HEK293 (cell line): ENCODE data around the gene SPACDR.

Experiments used
- KLF7 ChIP-seq: fragments of 450-650 bp; formaldehyde crosslinking; IDR thresholded peaks from 2 replicates; pipeline ENCODE4 v1.5.1; 2016; ENCODE audit warnings: missing biosample characterization, missing genetic modification characterization, borderline replicate concordance
- KLF8 ChIP-seq: fragments of 450-650 bp; formaldehyde crosslinking; IDR thresholded peaks from 2 replicates; pipeline ENCODE4 v1.5.1; 2016; ENCODE audit warnings: missing biosample characterization, missing genetic modification characterization
- KLF9 ChIP-seq: fragments of 450-650 bp; formaldehyde crosslinking; IDR thresholded peaks from 2 replicates; pipeline ENCODE4 v1.5.1; 2016; ENCODE audit warnings: missing biosample characterization, missing genetic modification characterization, low read depth
- MEIS1 ChIP-seq: sonication (generic); formaldehyde crosslinking; IDR thresholded peaks from 2 replicates; pipeline ENCODE4 v1.8.1; 2022; ENCODE audit warnings: missing genetic modification reagents, mild to moderate bottlenecking, borderline replicate concordance
- PATZ1 ChIP-seq: fragments of 450-650 bp; formaldehyde crosslinking; IDR thresholded peaks from 2 replicates; pipeline ENCODE4 v1.5.1; 2016; ENCODE audit warnings: missing biosample characterization, missing genetic modification characterization
- REPIN1 ChIP-seq: fragments of 450-650 bp; formaldehyde crosslinking; IDR thresholded peaks from 2 replicates; pipeline ENCODE4 v1.5.1; 2017; ENCODE audit warnings: missing biosample characterization, missing genetic modification characterization, low read depth
- SP2 ChIP-seq: fragments of 450-650 bp; formaldehyde crosslinking; IDR thresholded peaks from 2 replicates; pipeline ENCODE4 v1.5.1; 2016; ENCODE audit warnings: missing biosample characterization, missing genetic modification characterization
- TCF7L2 ChIP-seq: IDR thresholded peaks from 2 replicates; pipeline ENCODE4 v1.6.1; 2011; ENCODE audit warnings: low read depth, mild to moderate bottlenecking, inconsistent platforms, low read length, moderate library complexity, borderline replicate concordance
- ZBTB21 ChIP-seq: fragments of 450-650 bp; formaldehyde crosslinking; IDR thresholded peaks from 2 replicates; pipeline ENCODE4 v1.5.1; 2017; ENCODE audit warnings: missing biosample characterization, missing genetic modification characterization
- ZBTB44 ChIP-seq: fragments of 450-650 bp; IDR thresholded peaks from 2 replicates; pipeline ENCODE4 v1.5.1; 2018; ENCODE audit warnings: missing biosample characterization, mild to moderate bottlenecking, missing genetic modification characterization
- ZFP69B ChIP-seq: fragments of 450-650 bp; formaldehyde crosslinking; IDR thresholded peaks from 2 replicates; pipeline ENCODE4 v1.5.1; 2016; ENCODE audit warnings: missing biosample characterization, missing genetic modification characterization
- ZIC2 ChIP-seq: fragments of 450-650 bp; formaldehyde crosslinking; IDR thresholded peaks from 2 replicates; pipeline ENCODE4 v1.5.1; 2016; ENCODE audit warnings: missing biosample characterization, missing genetic modification characterization
- ZNF155 ChIP-seq: fragments of 450-650 bp; formaldehyde crosslinking; IDR thresholded peaks from 2 replicates; pipeline ENCODE4 v1.5.1; 2016; ENCODE audit warnings: missing biosample characterization, missing genetic modification characterization
- ZNF16 ChIP-seq: fragments of 450-650 bp; formaldehyde crosslinking; IDR thresholded peaks from 2 replicates; pipeline ENCODE4 v1.5.1; 2016; ENCODE audit warnings: low read depth, missing biosample characterization, missing genetic modification characterization
- ZNF174 ChIP-seq: fragments of 450-650 bp; formaldehyde crosslinking; IDR thresholded peaks from 2 replicates; pipeline ENCODE4 v1.5.0; 2017; ENCODE audit warnings: missing biosample characterization, mild to moderate bottlenecking, missing genetic modification characterization
- ZNF266 ChIP-seq: fragments of 450-650 bp; formaldehyde crosslinking; IDR thresholded peaks from 2 replicates; pipeline ENCODE4 v1.5.1; 2016; ENCODE audit warnings: missing biosample characterization, missing genetic modification characterization, low read depth
- ZNF274 ChIP-seq, 2 experiments: fragments of 200-500 bp in 1 of 2; fragments of 450-650 bp in 1 of 2; sonication (Bioruptor generic) in 1 of 2; formaldehyde crosslinking in 1 of 2; IDR thresholded peaks; 2 replicates each; pipeline versions ENCODE4 v1.5.1 to v1.6.1; 2014 to 2016; ENCODE audit warnings: borderline replicate concordance in 1 of 2, inconsistent platforms in 1 of 2, low read length in 1 of 2, missing biosample characterization in 1 of 2, missing genetic modification characterization in 1 of 2
- ZNF324 ChIP-seq: fragments of 450-650 bp; formaldehyde crosslinking; IDR thresholded peaks from 2 replicates; pipeline ENCODE4 v1.5.1; 2016; ENCODE audit warnings: missing biosample characterization, missing genetic modification characterization
- ZNF350 ChIP-seq: fragments of 450-650 bp; formaldehyde crosslinking; IDR thresholded peaks from 2 replicates; pipeline ENCODE4 v1.5.0; 2017; ENCODE audit warnings: missing biosample characterization, mild to moderate bottlenecking, missing genetic modification characterization
- ZNF391 ChIP-seq: fragments of 450-650 bp; formaldehyde crosslinking; IDR thresholded peaks from 2 replicates; pipeline ENCODE4 v1.5.1; 2016; ENCODE audit warnings: low read depth, missing biosample characterization, missing genetic modification characterization, borderline replicate concordance
- ZNF473 ChIP-seq: fragments of 450-650 bp; formaldehyde crosslinking; IDR thresholded peaks from 2 replicates; pipeline ENCODE4 v1.5.1; 2017; ENCODE audit warnings: missing biosample characterization, missing genetic modification characterization
- ZNF521 ChIP-seq: fragments of 450-650 bp; formaldehyde crosslinking; IDR thresholded peaks from 2 replicates; pipeline ENCODE4 v1.5.1; 2017; ENCODE audit warnings: missing biosample characterization, mild to moderate bottlenecking, missing genetic modification characterization
- ZNF544 ChIP-seq: fragments of 450-650 bp; formaldehyde crosslinking; IDR thresholded peaks from 2 replicates; pipeline ENCODE4 v1.5.0; 2017; ENCODE audit warnings: missing biosample characterization, missing genetic modification characterization
- ZNF571 ChIP-seq: fragments of 450-650 bp; formaldehyde crosslinking; IDR thresholded peaks from 2 replicates; pipeline ENCODE4 v1.5.0; 2017; ENCODE audit warnings: missing biosample characterization, missing genetic modification characterization
- ZNF585B ChIP-seq: fragments of 450-650 bp; formaldehyde crosslinking; IDR thresholded peaks from 2 replicates; pipeline ENCODE4 v1.5.1; 2016; ENCODE audit warnings: missing biosample characterization, missing genetic modification characterization
- ZNF830 ChIP-seq: fragments of 450-650 bp; IDR thresholded peaks from 2 replicates; pipeline ENCODE4 v1.5.0; 2018; ENCODE audit warnings: missing biosample characterization, missing genetic modification characterization, low read depth, mild to moderate bottlenecking, moderate library complexity
- TF ChIP-seq, protein P1 (sequence below): fragments of 450-650 bp; formaldehyde crosslinking; IDR thresholded peaks from 2 replicates; pipeline ENCODE4 v1.5.1; 2016; ENCODE audit warnings: missing biosample characterization, missing genetic modification characterization
- TF ChIP-seq, protein P2 (sequence below): fragments of 450-650 bp; formaldehyde crosslinking; IDR thresholded peaks from 2 replicates; pipeline ENCODE4 v1.5.1; 2016; ENCODE audit warnings: missing biosample characterization, missing genetic modification characterization
- TF ChIP-seq, protein P3 (sequence below): fragments of 450-650 bp; formaldehyde crosslinking; IDR thresholded peaks from 2 replicates; pipeline ENCODE4 v1.5.1; 2016; ENCODE audit warnings: missing biosample characterization, missing genetic modification characterization

SPACDR gene

DNA sequence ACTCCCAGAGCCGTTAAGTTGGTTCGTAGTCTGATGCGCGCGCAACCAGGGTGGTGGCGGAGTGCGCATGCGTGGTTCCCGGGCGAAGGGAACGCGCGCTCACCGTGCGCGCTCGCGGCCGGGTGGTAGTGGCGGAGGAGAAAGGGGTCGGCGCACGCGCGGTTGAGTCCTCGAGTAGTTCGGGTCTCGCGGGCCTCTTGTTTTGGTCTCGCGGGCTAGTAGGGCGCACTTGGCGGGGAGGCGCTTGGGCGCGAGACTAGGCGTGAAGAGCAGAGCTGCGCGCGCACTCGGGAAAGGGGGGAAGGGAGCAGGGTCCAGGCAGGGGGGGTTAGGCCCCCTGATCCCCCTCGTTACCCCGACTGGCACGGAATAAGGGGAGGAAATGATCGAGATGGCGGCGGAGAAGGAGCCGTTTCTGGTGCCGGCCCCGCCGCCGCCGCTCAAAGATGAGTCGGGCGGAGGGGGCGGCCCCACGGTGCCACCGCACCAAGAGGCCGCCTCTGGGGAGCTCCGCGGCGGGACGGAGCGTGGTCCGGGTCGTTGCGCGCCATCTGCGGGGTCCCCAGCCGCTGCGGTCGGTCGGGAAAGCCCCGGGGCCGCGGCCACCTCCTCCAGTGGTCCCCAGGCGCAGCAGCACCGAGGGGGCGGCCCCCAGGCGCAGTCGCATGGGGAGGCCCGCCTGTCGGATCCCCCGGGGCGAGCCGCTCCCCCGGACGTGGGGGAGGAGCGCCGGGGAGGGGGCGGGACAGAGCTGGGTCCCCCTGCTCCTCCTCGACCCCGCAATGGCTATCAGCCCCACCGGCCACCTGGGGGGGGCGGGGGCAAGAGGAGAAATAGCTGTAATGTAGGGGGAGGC is 34.2 kb downstream of the SPACDR start, which contains the start of gene MEPCE (continued):
- TF ChIP-seq ZNF266 (tag by site-specific recombination) (no peak), ZNF155 (tag by site-specific recombination) (no peak), ZIC2 (tag by site-specific recombination) (peak; percentile 72), PATZ1 (no peak), ZNF544 (tag by site-specific recombination) (no peak), ZNF571 (no peak), ZFP69B (tag by site-specific recombination) (no peak; the same call in 1 of the 2 replicates), KLF7 (no peak), ZNF274 (IDR thresholded peaks at IDR 0.05; ENCODE audit: low read length) (no peak), ZNF274 (tag by site-specific recombination; IDR thresholded peaks at IDR 0.05; ENCODE audit: borderline replicate concordance) (no peak), ZNF473 (tag by site-specific recombination) (no peak), KLF9 (peak; percentile 75), TCF7L2 (no peak), SP2 (tag by site-specific recombination) (peak; percentile 72), ZBTB44 (tag by site-specific recombination) (no peak; the same call in 1 of the 2 replicates), KLF8 (no peak), ZNF521 (tag by site-specific recombination) (no peak), ZNF174 (no peak), ZBTB21 (no peak), ZNF16 (no peak), ZNF391 (no peak), ZNF585B (tag by site-specific recombination) (0 out of 2 replicates have a peak, but pooled peaks have one; percentile 7), ZNF350 (tag by site-specific recombination) (no peak), MEIS1 (no peak), REPIN1 (tag by site-specific recombination) (no peak), ZNF830 (no peak), ZNF324 (0 out of 2 replicates have a peak, but pooled peaks have one; percentile 12)
- TF ChIP-seq, protein P1, sequence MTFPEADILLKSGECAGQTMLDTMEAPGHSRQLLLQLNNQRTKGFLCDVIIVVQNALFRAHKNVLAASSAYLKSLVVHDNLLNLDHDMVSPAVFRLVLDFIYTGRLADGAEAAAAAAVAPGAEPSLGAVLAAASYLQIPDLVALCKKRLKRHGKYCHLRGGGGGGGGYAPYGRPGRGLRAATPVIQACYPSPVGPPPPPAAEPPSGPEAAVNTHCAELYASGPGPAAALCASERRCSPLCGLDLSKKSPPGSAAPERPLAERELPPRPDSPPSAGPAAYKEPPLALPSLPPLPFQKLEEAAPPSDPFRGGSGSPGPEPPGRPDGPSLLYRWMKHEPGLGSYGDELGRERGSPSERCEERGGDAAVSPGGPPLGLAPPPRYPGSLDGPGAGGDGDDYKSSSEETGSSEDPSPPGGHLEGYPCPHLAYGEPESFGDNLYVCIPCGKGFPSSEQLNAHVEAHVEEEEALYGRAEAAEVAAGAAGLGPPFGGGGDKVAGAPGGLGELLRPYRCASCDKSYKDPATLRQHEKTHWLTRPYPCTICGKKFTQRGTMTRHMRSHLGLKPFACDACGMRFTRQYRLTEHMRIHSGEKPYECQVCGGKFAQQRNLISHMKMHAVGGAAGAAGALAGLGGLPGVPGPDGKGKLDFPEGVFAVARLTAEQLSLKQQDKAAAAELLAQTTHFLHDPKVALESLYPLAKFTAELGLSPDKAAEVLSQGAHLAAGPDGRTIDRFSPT (tag by site-specific recombination) = no peak
- TF ChIP-seq, protein P2, sequence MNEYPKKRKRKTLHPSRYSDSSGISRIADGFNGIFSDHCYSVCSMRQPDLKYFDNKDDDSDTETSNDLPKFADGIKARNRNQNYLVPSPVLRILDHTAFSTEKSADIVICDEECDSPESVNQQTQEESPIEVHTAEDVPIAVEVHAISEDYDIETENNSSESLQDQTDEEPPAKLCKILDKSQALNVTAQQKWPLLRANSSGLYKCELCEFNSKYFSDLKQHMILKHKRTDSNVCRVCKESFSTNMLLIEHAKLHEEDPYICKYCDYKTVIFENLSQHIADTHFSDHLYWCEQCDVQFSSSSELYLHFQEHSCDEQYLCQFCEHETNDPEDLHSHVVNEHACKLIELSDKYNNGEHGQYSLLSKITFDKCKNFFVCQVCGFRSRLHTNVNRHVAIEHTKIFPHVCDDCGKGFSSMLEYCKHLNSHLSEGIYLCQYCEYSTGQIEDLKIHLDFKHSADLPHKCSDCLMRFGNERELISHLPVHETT (tag by site-specific recombination) = no peak
- TF ChIP-seq, protein P3, sequence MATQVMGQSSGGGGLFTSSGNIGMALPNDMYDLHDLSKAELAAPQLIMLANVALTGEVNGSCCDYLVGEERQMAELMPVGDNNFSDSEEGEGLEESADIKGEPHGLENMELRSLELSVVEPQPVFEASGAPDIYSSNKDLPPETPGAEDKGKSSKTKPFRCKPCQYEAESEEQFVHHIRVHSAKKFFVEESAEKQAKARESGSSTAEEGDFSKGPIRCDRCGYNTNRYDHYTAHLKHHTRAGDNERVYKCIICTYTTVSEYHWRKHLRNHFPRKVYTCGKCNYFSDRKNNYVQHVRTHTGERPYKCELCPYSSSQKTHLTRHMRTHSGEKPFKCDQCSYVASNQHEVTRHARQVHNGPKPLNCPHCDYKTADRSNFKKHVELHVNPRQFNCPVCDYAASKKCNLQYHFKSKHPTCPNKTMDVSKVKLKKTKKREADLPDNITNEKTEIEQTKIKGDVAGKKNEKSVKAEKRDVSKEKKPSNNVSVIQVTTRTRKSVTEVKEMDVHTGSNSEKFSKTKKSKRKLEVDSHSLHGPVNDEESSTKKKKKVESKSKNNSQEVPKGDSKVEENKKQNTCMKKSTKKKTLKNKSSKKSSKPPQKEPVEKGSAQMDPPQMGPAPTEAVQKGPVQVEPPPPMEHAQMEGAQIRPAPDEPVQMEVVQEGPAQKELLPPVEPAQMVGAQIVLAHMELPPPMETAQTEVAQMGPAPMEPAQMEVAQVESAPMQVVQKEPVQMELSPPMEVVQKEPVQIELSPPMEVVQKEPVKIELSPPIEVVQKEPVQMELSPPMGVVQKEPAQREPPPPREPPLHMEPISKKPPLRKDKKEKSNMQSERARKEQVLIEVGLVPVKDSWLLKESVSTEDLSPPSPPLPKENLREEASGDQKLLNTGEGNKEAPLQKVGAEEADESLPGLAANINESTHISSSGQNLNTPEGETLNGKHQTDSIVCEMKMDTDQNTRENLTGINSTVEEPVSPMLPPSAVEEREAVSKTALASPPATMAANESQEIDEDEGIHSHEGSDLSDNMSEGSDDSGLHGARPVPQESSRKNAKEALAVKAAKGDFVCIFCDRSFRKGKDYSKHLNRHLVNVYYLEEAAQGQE = no peak
